Activated naive CD8-positive, alpha-beta T cell treated with anti-CD3 and anti-CD28 coated beads, Interleukin-2, amount 50 U/mL, for 16 hours (primary cell): ENCODE measurements around the gene FANCD2.
"Not testable (repeated sequence)": the region's sequence is repeated elsewhere in the genome, so short reads cannot be mapped to it uniquely, and the experiment has no call there.

Experiments
- DNase-seq: peaks from one replicate; pipeline ENCODE4 v3.0.0-alpha.2; 2020; ENCODE audit warnings: low read depth, low spot score

FANCD2 gene

GRCh38 chr3:10015461-10015904, 10.8 kb upstream of the FANCD2 start:
- no peak for DNase-seq

- DNase-seq, result no peak
These were observed 8.5 kb upstream of the FANCD2 start for GRCh38 chr3:10017636-10018292.

GRCh38 chr3:10018806-10019205, 7.4 kb upstream of the FANCD2 start:
- DNase-seq, result not testable (repeated sequence)

- no peak for DNase-seq
These were observed 6.9 kb upstream of the FANCD2 start for GRCh38 chr3:10019326-10019725.

- no peak for DNase-seq
These were observed 4.1 kb upstream of the FANCD2 start for GRCh38 chr3:10021856-10022775.

GRCh38 chr3:10023587-10024310, 2.5 kb upstream of the FANCD2 start:
- DNase-seq, result no peak

GRCh38 chr3:10025205-10026083, 793 bp upstream of the FANCD2 start:
- no peak for DNase-seq

GRCh38 chr3:10041034-10041433, 14.8 kb downstream of the FANCD2 start:
- DNase-seq, result no peak

GRCh38 chr3:10047876-10048275, 21.6 kb downstream of the FANCD2 start:
- DNase-seq, result no peak

GRCh38 chr3:10053054-10053453, 26.8 kb downstream of the FANCD2 start:
- DNase-seq, result not testable (repeated sequence)

- no peak for DNase-seq
These were observed 28.9 kb downstream of the FANCD2 start for GRCh38 chr3:10055097-10055496.

GRCh38 chr3:10070077-10070476, 43.8 kb downstream of the FANCD2 start:
- DNase-seq, result not testable (repeated sequence)

- no peak for DNase-seq
These were observed 48.4 kb downstream of the FANCD2 start for GRCh38 chr3:10074666-10075065.

GRCh38 chr3:10081871-10082270, 55.6 kb downstream of the FANCD2 start:
- DNase-seq, result no peak

- no peak for DNase-seq
These were observed 59.5 kb downstream of the FANCD2 start for GRCh38 chr3:10085738-10086137.

- no peak for DNase-seq
These were observed 62.0 kb downstream of the FANCD2 start for GRCh38 chr3:10088256-10088655.

- no peak for DNase-seq
These were observed 63.9 kb downstream of the FANCD2 start for GRCh38 chr3:10090179-10090578.

- DNase-seq, result not testable (repeated sequence)
These were observed 64.5 kb downstream of the FANCD2 start for GRCh38 chr3:10090774-10091173.

GRCh38 chr3:10091387-10091786, 65.2 kb downstream of the FANCD2 start:
- DNase-seq, result not testable (repeated sequence)

GRCh38 chr3:10093678-10094077, 67.4 kb downstream of the FANCD2 start:
- DNase-seq, result no peak

- no peak for DNase-seq
These were observed 72.8 kb downstream of the FANCD2 start for GRCh38 chr3:10099041-10099440.
